K562 (cell line): ENCODE data around the gene ZSCAN21. TPM values are rescaled to one million over a fixed set of nuclear protein-coding genes. Genes with fewer than 3 reads are reported as not detected.

Experiments used
- ARHGAP35 ChIP-seq: fragments of 450-650 bp; IDR thresholded peaks from 2 replicates; pipeline ENCODE4 v1.6.1; 2018; ENCODE audit not compliant: partially characterized antibody
- ARNT ChIP-seq, 2 experiments: fragments of 450-650 bp; IDR thresholded peaks; 2 replicates each; pipeline ENCODE4 v1.6.1; 2016; ENCODE audit warnings: mild to moderate bottlenecking in 1 of 2
- CBFB ChIP-seq: sonication (generic); formaldehyde crosslinking; IDR thresholded peaks from 2 replicates; pipeline ENCODE4 v1.4.0; 2020; ENCODE audit warnings: mild to moderate bottlenecking, missing genetic modification reagents
- CBX1 ChIP-seq: sonication (generic); IDR thresholded peaks from 2 replicates; pipeline ENCODE4 v1.6.1; 2016; ENCODE audit warnings: antibody characterized with exemption, low read depth, mild to moderate bottlenecking
- CC2D1A ChIP-seq: fragments of 450-650 bp; IDR thresholded peaks from 2 replicates; pipeline ENCODE4 v1.6.1; 2017; ENCODE audit warnings: mild to moderate bottlenecking
- CSDE1 ChIP-seq, 2 experiments: fragments of 450-650 bp; IDR thresholded peaks; 2 replicates each; pipeline ENCODE4 v1.6.1; 2016; ENCODE audit warnings: mild to moderate bottlenecking in 1 of 2
- ELF2 ChIP-seq: fragments of 250-450 bp; sonication (Bioruptor Pico); IDR thresholded peaks from 2 replicates; pipeline ENCODE4 v1.5.0; 2021; ENCODE audit warnings: mild to moderate bottlenecking
- ETV1 ChIP-seq: fragments of 450-650 bp; conservative IDR thresholded peaks from 2 replicates; pipeline ENCODE4 v1.6.1; 2016; ENCODE audit warnings: missing genetic modification characterization, control low read depth, low read depth, missing compliant biosample characterization
- HDGF ChIP-seq: fragments of 450-650 bp; IDR thresholded peaks from 2 replicates; pipeline ENCODE4 v1.6.1; 2016
- LEF1 ChIP-seq: fragments of 450-650 bp; IDR thresholded peaks from 2 replicates; pipeline ENCODE4 v1.6.1; 2016; ENCODE audit warnings: mild to moderate bottlenecking
- NR4A1 ChIP-seq, 2 experiments: fragments of 250-450 bp in 1 of 2; fragments of 450-650 bp in 1 of 2; sonication (Bioruptor Pico) in 1 of 2; IDR thresholded peaks; 2 replicates each; pipeline versions ENCODE4 v1.4.0 to v1.6.1; 2016 to 2020; ENCODE audit warnings: mild to moderate bottlenecking in 2 of 2, missing compliant biosample characterization in 1 of 2, missing genetic modification characterization in 1 of 2, moderate library complexity in 1 of 2
- PCBP2 ChIP-seq: fragments of 200-400 bp; formaldehyde crosslinking; IDR thresholded peaks from 2 replicates; pipeline ENCODE4 v1.6.1; 2018; ENCODE audit warnings: low read length, low read depth, mild to moderate bottlenecking, moderate library complexity; ENCODE audit not compliant: poor library complexity, severe bottlenecking
- POLR2AphosphoS5 ChIP-seq: IDR thresholded peaks from 2 replicates; pipeline ENCODE4 v1.6.1; 2011; ENCODE audit warnings: mild to moderate bottlenecking, low read depth, low read length, moderate library complexity; ENCODE audit not compliant: control insufficient read depth, insufficient read depth
- RBBP5 ChIP-seq: fragments of 200-600 bp; sonication (generic); IDR thresholded peaks from 2 replicates; pipeline ENCODE4 v1.6.1; 2012; ENCODE audit warnings: borderline replicate concordance, mild to moderate bottlenecking, low read length, control low read depth, inconsistent platforms; ENCODE audit not compliant: insufficient read depth, poor library complexity, severe bottlenecking
- SETDB1 ChIP-seq: IDR thresholded peaks from one replicate; pipeline ENCODE4 v1.6.1; 2012; ENCODE audit warnings: low read length, control low read depth, inconsistent platforms
- XRCC4 ChIP-seq: IDR thresholded peaks from one replicate; pipeline ENCODE4 v1.6.1; 2011; ENCODE audit not compliant: insufficient read depth, insufficient read length; ENCODE audit errors: extremely low read depth
- ZNF239 ChIP-seq: fragments of 250-450 bp; sonication (Bioruptor Pico); IDR thresholded peaks from 2 replicates; pipeline ENCODE4 v1.4.0; 2020; ENCODE audit warnings: mild to moderate bottlenecking
- ZNF830 ChIP-seq: fragments of 250-450 bp; sonication (Bioruptor Pico); IDR thresholded peaks from 2 replicates; pipeline ENCODE4 v1.5.0; 2021; ENCODE audit warnings: mild to moderate bottlenecking
- polyA plus RNA-seq, 8 experiments: library from polyadenylated mRNA; depleted of rRNA in 4 of 8; stranded (reverse) in 5 of 8; unstranded in 3 of 8; fragments of >200 nt; fragmentation: Nextera tagmentation in 2 of 8; fragmentation: Illumina TruSeq in 1 of 8; extraction: Ambion mirVana in 2 of 8; extraction: Trizol in 1 of 8; gene quantifications; 2 replicates each; pipeline versions ENCODE4 v1.2.1 to v1.2.3, GENCODE V29; 2011 to 2014; ENCODE audit warnings: inconsistent platforms in 1 of 8, missing spikeins in 1 of 8
- total RNA-seq, 7 experiments: library from RNA; depleted of rRNA in 6 of 7; stranded (reverse); fragments of >200 nt in 6 of 7; fragmentation: Illumina TruSeq in 2 of 7; extraction: Trizol in 2 of 7; gene quantifications; 2 replicates each; pipeline versions ENCODE4 v1.2.1 to v1.2.3, GENCODE V29; 2011 to 2021; ENCODE audit warnings: low replicate concordance in 1 of 7
- TF ChIP-seq, protein P1 (sequence below): fragments of 200-800 bp; sonication (Bioruptor generic); IDR thresholded peaks from 2 replicates; pipeline ENCODE4 v1.6.1; 2017; ENCODE audit warnings: missing genetic modification characterization, missing compliant biosample characterization
- TF ChIP-seq, protein P2 (sequence below): fragments of 250-450 bp; sonication (Bioruptor Pico); IDR thresholded peaks from 2 replicates; pipeline ENCODE4 v1.5.0; 2020; ENCODE audit warnings: mild to moderate bottlenecking
- TF ChIP-seq, protein P3 (sequence below): fragments of 150-350 bp; IDR thresholded peaks from 2 replicates; pipeline ENCODE4 v1.6.1; 2014; ENCODE audit warnings: low read depth, mild to moderate bottlenecking, low read length, borderline replicate concordance

Gene ZSCAN21
- total and polyA plus RNA-seq, 9 of the 15 experiments (the other 6 are each of a cell fraction or from before 2014, with no cell fraction given): 5.9 to 15.5 (median 13.2) TPM

DNA sequence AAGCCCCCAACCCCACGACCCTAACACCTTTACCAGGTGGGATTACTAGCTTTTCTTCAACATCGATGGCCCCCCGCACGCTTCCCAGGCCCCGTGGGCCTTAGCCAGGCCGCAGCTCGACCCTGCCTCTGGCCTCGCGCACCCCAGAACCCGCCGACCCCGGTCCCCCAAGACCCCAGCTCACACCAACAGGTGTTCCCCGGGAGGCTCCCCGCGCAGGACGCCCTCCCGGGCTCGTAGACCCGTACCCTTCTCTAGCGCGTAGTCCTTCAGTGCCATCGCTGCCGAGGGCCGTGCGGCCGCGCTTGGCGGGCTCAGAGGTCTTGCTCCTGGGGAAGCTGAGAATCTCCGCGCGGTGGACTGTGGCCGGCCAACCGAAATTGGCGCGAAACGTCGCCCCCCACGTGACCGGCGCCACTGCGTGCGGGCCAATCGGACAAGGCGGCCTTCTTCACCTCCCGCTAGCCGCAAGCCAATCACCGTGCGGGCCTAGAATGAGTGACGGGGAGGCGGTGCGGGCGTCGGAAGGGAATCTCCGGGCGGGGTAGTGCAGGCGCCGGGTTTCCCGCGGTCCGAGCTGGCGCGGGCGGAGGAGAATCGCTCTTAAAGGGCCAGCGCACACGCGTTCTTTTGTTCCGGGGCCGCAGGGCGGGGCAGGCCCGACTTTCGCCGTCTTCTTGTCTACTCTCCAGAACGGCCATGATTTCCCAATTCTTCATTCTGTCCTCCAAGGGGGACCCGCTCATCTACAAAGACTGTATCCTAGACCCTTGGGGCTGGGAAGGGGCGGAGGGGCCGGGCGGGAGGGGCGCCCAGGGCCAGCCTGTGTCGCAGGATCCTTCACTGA lies 51.7 kb downstream of the ZSCAN21 start, which contains the start of the genes AP4M1 and MCM7 (continued):
- TF ChIP-seq ETV1 (tag): 0 out of 2 replicates have a peak, but pooled peaks have one; percentile 11
- TF ChIP-seq ARNT (IDR thresholded peaks at IDR 0.05): no peak
- no peak for TF ChIP-seq XRCC4
- no peak for TF ChIP-seq HDGF
- peak; percentile 49 for TF ChIP-seq RBBP5
- 0 out of 2 replicates have a peak, but pooled peaks have one; percentile 25 for TF ChIP-seq LEF1
- no peak for TF ChIP-seq ZNF239 (CRISPR knock-in tag)
- TF ChIP-seq POLR2AphosphoS5: peak; percentile 70
- TF ChIP-seq, protein P1, sequence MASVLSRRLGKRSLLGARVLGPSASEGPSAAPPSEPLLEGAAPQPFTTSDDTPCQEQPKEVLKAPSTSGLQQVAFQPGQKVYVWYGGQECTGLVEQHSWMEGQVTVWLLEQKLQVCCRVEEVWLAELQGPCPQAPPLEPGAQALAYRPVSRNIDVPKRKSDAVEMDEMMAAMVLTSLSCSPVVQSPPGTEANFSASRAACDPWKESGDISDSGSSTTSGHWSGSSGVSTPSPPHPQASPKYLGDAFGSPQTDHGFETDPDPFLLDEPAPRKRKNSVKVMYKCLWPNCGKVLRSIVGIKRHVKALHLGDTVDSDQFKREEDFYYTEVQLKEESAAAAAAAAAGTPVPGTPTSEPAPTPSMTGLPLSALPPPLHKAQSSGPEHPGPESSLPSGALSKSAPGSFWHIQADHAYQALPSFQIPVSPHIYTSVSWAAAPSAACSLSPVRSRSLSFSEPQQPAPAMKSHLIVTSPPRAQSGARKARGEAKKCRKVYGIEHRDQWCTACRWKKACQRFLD: peak; percentile 85
- TF ChIP-seq NR4A1 (CRISPR knock-in tag; IDR thresholded peaks at IDR 0.05): peak; percentile 80
- TF ChIP-seq NR4A1 (tag; IDR thresholded peaks at IDR 0.05): no peak
- TF ChIP-seq CBFB (CRISPR knock-in tag): peak; percentile 85; the same call in 1 of the 2 replicates
- no peak for TF ChIP-seq SETDB1
- no peak for TF ChIP-seq ELF2 (CRISPR knock-in tag)
- TF ChIP-seq PCBP2: no peak
- peak; percentile 46; the same call in 1 of the 2 replicates for TF ChIP-seq CBX1
- TF ChIP-seq, protein P2, sequence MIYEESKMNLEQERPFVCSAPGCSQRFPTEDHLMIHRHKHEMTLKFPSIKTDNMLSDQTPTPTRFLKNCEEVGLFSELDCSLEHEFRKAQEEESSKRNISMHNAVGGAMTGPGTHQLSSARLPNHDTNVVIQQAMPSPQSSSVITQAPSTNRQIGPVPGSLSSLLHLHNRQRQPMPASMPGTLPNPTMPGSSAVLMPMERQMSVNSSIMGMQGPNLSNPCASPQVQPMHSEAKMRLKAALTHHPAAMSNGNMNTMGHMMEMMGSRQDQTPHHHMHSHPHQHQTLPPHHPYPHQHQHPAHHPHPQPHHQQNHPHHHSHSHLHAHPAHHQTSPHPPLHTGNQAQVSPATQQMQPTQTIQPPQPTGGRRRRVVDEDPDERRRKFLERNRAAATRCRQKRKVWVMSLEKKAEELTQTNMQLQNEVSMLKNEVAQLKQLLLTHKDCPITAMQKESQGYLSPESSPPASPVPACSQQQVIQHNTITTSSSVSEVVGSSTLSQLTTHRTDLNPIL (CRISPR knock-in tag): no peak
- no peak for TF ChIP-seq CC2D1A
- TF ChIP-seq ARHGAP35: no peak
- no peak for TF ChIP-seq ZNF830 (CRISPR knock-in tag)
- TF ChIP-seq, protein P3, sequence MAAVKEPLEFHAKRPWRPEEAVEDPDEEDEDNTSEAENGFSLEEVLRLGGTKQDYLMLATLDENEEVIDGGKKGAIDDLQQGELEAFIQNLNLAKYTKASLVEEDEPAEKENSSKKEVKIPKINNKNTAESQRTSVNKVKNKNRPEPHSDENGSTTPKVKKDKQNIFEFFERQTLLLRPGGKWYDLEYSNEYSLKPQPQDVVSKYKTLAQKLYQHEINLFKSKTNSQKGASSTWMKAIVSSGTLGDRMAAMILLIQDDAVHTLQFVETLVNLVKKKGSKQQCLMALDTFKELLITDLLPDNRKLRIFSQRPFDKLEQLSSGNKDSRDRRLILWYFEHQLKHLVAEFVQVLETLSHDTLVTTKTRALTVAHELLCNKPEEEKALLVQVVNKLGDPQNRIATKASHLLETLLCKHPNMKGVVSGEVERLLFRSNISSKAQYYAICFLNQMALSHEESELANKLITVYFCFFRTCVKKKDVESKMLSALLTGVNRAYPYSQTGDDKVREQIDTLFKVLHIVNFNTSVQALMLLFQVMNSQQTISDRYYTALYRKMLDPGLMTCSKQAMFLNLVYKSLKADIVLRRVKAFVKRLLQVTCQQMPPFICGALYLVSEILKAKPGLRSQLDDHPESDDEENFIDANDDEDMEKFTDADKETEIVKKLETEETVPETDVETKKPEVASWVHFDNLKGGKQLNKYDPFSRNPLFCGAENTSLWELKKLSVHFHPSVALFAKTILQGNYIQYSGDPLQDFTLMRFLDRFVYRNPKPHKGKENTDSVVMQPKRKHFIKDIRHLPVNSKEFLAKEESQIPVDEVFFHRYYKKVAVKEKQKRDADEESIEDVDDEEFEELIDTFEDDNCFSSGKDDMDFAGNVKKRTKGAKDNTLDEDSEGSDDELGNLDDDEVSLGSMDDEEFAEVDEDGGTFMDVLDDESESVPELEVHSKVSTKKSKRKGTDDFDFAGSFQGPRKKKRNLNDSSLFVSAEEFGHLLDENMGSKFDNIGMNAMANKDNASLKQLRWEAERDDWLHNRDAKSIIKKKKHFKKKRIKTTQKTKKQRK: no peak
- TF ChIP-seq CSDE1 (IDR thresholded peaks at IDR 0.05): no peak
